Adrenal gland (tissue), 12 donors: ENCODE measurements around the gene TSPAN4. TPM values are rescaled to one million over a fixed set of nuclear protein-coding genes. Genes with fewer than 3 reads are reported as not detected.
A peak's percentile ranks its signal among the peaks of the same experiment; 100 is the strongest.

Experiments used
- DNase-seq, 7 donors: peaks; one replicate each; pipeline ENCODE4 v3.0.0-alpha.2; 2019 to 2020
- H3K27ac ChIP-seq, 5 donors: fragments of 200-600 bp; sonication (generic) in 4 of 5; 1 replicate in 3 of 5; 2 replicates in 2 of 5; pipeline versions ENCODE4 v1.5.1 to v1.8.0; 2016 to 2020; ENCODE audit warnings: mild to moderate bottlenecking in 1 of 5
- H3K27me3 ChIP-seq: fragments of 200-600 bp; 2 replicates; pipeline ENCODE4 v1.8.0; 2021
- H3K36me3 ChIP-seq, 2 donors: fragments of 200-600 bp; replicated peaks in 1 of 2; 1 replicate in 1 of 2; 2 replicates in 1 of 2; pipeline versions ENCODE4 v1.5.1 to v1.8.0; 2018 to 2022
- H3K4me1 ChIP-seq, 2 donors: fragments of 200-600 bp; replicated peaks in 1 of 2; 1 replicate in 1 of 2; 2 replicates in 1 of 2; pipeline versions ENCODE4 v1.5.1 to v1.8.0; 2018 to 2021
- H3K4me3 ChIP-seq, 4 donors: fragments of 200-600 bp; sonication (generic) in 3 of 4; one replicate each; pipeline ENCODE4 v1.5.1; 2016 to 2018
- H3K9me3 ChIP-seq, 3 donors: fragments of 200-600 bp; sonication (generic) in 1 of 3; replicated peaks in 1 of 3; 1 replicate in 2 of 3; 2 replicates in 1 of 3; pipeline versions ENCODE4 v1.5.1 to v1.8.0; 2016 to 2021
- POLR2A ChIP-seq, 2 donors: fragments of 450-650 bp; IDR thresholded peaks; one replicate each; pipeline ENCODE4 v1.6.1; 2017; ENCODE audit warnings: antibody characterized with exemption in 2 of 2, mild to moderate bottlenecking in 2 of 2, moderate library complexity in 1 of 2
- WGBS, 4 donors: extraction: QIAGEN DNeasy Blood & Tissue Kit in 2 of 4; methylation state at CpG; one replicate each; pipeline versions ENCODE4 v1.1.5 to v1.1.7; 2013 to 2017; 5-methylcytosine and 5-hydroxymethylcytosine counted together
- intact Hi-C, 2 donors: fragments of 100-400 bp; cut with DNase I; formaldehyde crosslinking; loops; one replicate each; pipeline versions ENCODE4 v1.14.1 to v1.15.0; 2022 to 2023
- polyA plus RNA-seq, 3 donors: library from polyadenylated mRNA; stranded (reverse); fragments of 200-250 nt in 2 of 3; fragments of 350-450 nt in 1 of 3; fragmentation: Illumina TruSeq in 1 of 3; extraction: RNeasy Lipid Tissue Mini Kit (QIAGEN cat#74804) in 1 of 3; gene quantifications; one replicate each; pipeline ENCODE4 v1.2.3, GENCODE V29; 2013 to 2014
- total RNA-seq, 9 donors: library from RNA; depleted of rRNA in 4 of 9; stranded (reverse); fragments of >200 nt in 4 of 9; fragments of 120-200 nt in 1 of 9; fragmentation: NEBNext Ultra II Directional in 1 of 9; extraction: Animal tissue kit (Norgen Biotek cat#: 25700) in 1 of 9; gene quantifications; one replicate each; pipeline versions ENCODE4 v1.1.0 to v1.2.4, GENCODE V29; 2013 to 2023
- TF ChIP-seq, protein P1 (sequence below), 6 experiments: fragments of 450-650 bp in 4 of 6; fragments of 200-600 bp in 2 of 6; sonication (generic) in 1 of 6; IDR thresholded peaks; 1 replicate in 5 of 6; 2 replicates in 1 of 6; pipeline versions ENCODE4 v1.5.1 to v1.8.0; 2016 to 2021; ENCODE audit warnings: antibody characterized with exemption in 6 of 6, mild to moderate bottlenecking in 2 of 6, moderate library complexity in 1 of 6
- donor health status: healthy with polysubstance abuse.
- donor health status: Bipolar disorder and iron deficiency.
- donor health status: DM: yes; HTN: yes; CAD: no.
- donor health status: DM: no; HTN: no; CAD: no.
- donor health status: DM: no; HTN: no; CAD: no.
- donor health status: DM: yes; HTN: yes; CAD: no.

TSPAN4 gene
- total and polyA plus RNA-seq, 12 donors = 5.2 to 207 (median 53.5) TPM

DNA sequence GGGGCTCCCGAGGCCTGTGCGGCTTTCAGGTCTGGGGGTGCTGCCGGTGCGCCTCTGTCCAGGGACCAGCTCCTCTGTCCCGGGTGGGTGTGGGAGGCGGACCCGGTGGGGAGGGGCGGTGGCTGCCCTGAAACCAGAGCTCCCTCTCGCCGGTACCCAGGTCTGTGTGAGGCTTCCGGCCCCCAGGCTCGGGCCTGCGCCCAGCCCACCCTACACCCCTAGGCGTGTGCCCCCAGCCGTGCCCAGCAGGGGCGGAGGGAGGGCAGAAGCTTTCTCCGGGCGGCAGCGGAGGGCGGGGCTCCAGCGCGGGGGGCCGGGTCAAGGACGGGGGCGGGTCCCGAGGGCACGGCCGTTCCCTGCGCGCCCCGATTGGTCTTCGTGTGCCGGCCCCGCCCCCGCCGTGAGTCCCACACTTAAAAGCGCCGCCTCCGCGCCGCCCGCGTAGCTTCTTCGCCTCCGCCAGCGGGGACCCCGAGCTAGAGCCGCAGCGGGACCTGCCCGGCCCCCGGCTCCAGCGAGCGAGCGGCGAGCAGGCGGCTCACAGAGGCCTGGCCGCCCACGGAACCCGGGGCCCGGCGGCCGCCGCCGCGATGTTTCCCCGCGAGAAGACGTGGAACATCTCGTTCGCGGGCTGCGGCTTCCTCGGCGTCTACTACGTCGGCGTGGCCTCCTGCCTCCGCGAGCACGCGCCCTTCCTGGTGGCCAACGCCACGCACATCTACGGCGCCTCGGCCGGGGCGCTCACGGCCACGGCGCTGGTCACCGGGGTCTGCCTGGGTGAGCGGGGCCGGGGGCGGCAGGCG is 23.3 kb upstream of the TSPAN4 start:
- Histone ChIP-seq H3K36me3 (peaks cover 0 to 20% of the 10 kb centered on the region in 2 donors), H3K4me1 (peaks cover 31 to 34% of the 10 kb centered on the region in 2 donors), H3K27me3 (no peaks in the 10 kb centered on the region), H3K4me3 (peak overlapping the region; percentile 59 to 98 (median 84)), H3K27ac (peak overlapping the region; percentile 71 to 98 (median 96)), H3K9me3 (no peaks in the 10 kb centered on the region)
- intact Hi-C loops = no loop called here
- peak; percentile 89 to 96 (median 92) for DNase-seq
- WGBS, 4 donors = 0 to 1% methylated on average over 90 to 96 of the region's 96 CpGs; no CpG with 5 or more reads in 2 of the 4 donors
- peak; percentile 79 to 95 for TF ChIP-seq POLR2A (IDR thresholded peaks at IDR 0.05)
- TF ChIP-seq, protein P1, sequence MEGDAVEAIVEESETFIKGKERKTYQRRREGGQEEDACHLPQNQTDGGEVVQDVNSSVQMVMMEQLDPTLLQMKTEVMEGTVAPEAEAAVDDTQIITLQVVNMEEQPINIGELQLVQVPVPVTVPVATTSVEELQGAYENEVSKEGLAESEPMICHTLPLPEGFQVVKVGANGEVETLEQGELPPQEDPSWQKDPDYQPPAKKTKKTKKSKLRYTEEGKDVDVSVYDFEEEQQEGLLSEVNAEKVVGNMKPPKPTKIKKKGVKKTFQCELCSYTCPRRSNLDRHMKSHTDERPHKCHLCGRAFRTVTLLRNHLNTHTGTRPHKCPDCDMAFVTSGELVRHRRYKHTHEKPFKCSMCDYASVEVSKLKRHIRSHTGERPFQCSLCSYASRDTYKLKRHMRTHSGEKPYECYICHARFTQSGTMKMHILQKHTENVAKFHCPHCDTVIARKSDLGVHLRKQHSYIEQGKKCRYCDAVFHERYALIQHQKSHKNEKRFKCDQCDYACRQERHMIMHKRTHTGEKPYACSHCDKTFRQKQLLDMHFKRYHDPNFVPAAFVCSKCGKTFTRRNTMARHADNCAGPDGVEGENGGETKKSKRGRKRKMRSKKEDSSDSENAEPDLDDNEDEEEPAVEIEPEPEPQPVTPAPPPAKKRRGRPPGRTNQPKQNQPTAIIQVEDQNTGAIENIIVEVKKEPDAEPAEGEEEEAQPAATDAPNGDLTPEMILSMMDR (IDR thresholded peaks at IDR 0.05) = peak in 4 of 6 experiments; percentile 25 to 52 (median 38)

DNA sequence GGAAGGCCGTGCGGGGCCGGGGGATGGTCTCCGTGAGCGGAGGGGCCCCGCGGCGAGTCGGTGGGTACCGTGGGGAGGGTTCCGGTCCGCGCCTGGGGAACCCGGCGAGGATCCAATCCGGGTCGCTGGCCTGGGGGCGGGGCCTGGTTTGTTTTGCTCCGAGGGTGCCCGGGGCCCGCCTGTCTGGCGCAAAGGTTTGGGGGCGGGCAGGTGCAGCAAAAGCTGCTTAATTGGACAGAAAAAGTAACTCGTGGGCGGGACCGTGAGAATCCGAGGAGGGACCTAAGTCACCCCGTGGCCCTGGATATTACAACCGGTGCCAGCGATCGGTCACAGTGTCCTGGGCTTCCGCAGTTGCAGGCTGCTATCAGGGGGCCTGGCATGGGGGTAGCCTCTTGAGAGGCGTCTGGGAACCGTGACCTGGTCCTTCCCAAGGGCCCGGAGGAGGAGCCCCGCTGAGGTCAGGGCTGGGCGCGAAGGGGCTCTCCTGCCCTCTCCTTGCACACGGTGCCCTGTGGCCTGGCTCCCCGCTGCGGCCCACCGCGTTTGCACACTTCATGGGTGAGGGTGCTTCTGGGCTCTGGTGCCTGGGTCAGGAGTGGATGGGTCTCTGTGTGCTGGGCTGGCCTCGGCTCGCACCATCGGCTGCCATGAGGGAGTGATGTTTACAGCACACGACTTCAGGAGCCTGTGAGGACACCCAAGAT is 22.6 kb upstream of the TSPAN4 start:
- TF ChIP-seq, protein P1 (IDR thresholded peaks at IDR 0.05) = no peak
- peak; percentile 45 to 91 for TF ChIP-seq POLR2A (IDR thresholded peaks at IDR 0.05)
- Histone ChIP-seq H3K36me3 (peaks cover 0 to 27% of the 10 kb centered on the region in 2 donors), H3K4me1 (peaks cover 31 to 34% of the 10 kb centered on the region in 2 donors), H3K4me3 (peak overlapping the region; percentile 59 to 98 (median 84)), H3K27ac (peak overlapping the region; percentile 71 to 98 (median 96)), H3K27me3 (no peaks in the 10 kb centered on the region), H3K9me3 (no peaks in the 10 kb centered on the region)
- peak; percentile 92 to 98 (median 98) for DNase-seq
- 1 to 10% (median 3%) methylated on average over 2 to 47 of the region's 47 CpGs for WGBS, 4 donors
- intact Hi-C loops = no loop called here

DNA sequence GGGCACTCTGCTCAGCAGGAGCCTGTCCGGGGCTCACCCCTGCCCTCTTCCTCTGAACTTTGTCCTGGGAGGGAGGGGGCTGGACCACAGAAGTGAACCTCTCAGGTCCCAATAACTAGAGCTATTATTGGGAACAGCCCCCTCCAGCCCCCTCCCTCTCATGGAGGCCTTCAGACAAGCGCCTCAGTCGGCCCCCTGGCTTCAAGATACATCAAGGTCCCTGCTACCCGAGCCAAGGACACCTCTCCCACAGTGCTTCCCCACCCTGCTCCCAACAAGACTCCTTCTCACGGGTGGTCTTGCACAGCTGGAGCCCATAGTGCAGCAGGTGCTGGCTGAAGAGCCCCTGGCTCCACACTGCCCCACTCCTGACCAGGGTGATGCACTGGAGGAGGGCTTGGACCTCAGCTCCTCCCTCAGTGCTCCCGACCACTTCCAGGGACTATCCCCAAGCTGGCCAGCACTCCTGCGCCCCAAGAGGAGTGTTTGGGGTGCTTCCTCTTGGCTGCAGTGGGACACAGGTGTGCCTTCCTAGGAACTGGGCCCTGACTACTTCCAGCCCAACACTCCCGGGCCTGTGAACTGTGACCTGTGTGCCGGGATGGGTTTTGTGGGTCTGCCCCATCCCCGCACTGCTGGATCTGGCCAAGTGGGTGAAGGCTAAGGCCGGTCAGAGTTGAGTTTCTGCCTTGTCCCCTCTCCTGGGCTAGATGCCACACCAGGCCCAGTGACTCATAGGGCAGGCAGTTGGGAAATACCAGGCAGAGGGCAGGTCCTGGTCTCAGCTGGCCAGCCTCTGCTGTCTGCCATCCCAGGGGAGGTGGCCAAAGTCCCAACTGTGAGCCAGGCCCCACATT is 21.8 kb upstream of the TSPAN4 start:
- TF ChIP-seq, protein P1 (IDR thresholded peaks at IDR 0.05) = no peak
- peak in 1 of 2 donors; percentile 32 for TF ChIP-seq POLR2A (IDR thresholded peaks at IDR 0.05)
- Histone ChIP-seq H3K9me3 (no peaks in the 10 kb centered on the region), H3K27ac (peak overlapping the region; percentile 31 to 98 (median 96)), H3K27me3 (no peaks in the 10 kb centered on the region), H3K4me3 (peak overlapping the region in 3 of 4 donors; percentile 78 to 98 (median 91)), H3K36me3 (peaks cover 0 to 28% of the 10 kb centered on the region in 2 donors), H3K4me1 (peaks cover 31 to 34% of the 10 kb centered on the region in 2 donors)
- DNase-seq = peak; percentile 90 to 97 (median 96)
- intact Hi-C loops = no loop called here
- WGBS, 4 donors = 13 to 27% (median 24%) methylated on average over 5 to 11 of the region's 11 CpGs
